Ishikawa (cell line): ENCODE measurements around the gene IL17RD.

ENCODE experiments used
- RAD21 ChIP-seq: IDR thresholded peaks from 2 replicates; pipeline ENCODE4 v1.6.1; 2012; ENCODE audit warnings: low read depth
- ZBTB7A ChIP-seq: IDR thresholded peaks from 2 replicates; pipeline ENCODE4 v1.6.1; 2012; ENCODE audit warnings: low read depth

DNA sequence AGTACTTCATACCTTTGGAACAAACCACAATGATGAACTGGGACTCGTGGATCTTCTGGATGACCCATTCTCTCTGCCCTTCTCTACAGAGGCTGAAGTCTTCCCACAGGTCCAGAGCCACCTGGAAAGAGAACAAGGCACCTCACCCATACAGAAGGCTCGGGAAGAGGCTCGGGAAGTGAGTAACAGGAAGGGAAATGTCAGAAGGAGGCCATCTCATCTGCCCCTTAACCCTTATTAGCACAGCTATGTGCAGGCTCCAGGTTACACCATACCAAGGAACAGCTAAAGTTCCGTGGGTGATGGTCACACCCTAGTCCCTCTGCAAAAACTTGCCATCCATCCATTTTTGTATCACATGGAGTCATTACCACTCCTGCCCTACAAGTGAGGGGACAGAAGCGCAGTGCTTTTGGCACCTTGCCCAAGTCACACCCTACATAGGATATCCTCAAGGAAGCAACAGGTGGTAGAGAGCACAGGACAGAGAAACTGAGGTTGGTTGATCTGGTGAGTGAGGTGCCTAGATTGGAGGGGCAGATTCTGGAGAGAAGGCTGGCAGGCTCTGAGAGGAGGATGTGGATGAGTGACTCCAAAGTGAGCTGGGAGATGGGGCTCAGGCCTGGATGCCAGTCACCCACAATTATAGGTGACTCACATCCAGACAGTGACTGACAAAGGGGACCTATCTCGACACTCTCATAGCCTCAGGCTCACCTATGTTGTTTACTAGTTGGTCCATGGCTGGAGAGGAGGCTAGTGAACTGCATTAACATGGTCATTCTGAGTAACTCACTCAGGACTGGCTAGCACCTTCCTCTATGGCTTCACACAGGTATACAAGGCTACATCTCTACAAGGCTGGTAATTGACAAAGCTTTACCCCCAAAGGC, 66.5 kb downstream of the IL17RD start:
- TF ChIP-seq RAD21 = no peak
- TF ChIP-seq ZBTB7A = no peak
